PC-3 (cell line): ENCODE data around the gene TUFM. TPM values are rescaled to one million over a fixed set of nuclear protein-coding genes. Genes with fewer than 3 reads are reported as not detected.
A peak's percentile ranks its signal among the peaks of the same experiment; 100 is the strongest.

Experiments
- ATAC-seq: fragments of 200-7000 bp; cut with Tn5 transposase; 2 replicates; pipeline ENCODE4 v1.9.1; 2020; ENCODE audit warnings: mild to moderate bottlenecking, moderate library complexity
- BruUV-seq: library from RNA; stranded (reverse); fragments of 400-500 nt; replicated peaks from 2 replicates; lab custom pipeline; 2021; lab: Mats Ljungman, UMichigan
- CTCF ChIA-PET: fragments of 300-600 bp; sonication (Branson Sonifier 250); formaldehyde crosslinking; loops from one replicate; lab custom pipeline; 2022; ENCODE audit warnings: antibody characterized with exemption; lab: Charles Lee
- POLR2A ChIA-PET: fragments of 300-600 bp; sonication (Branson Sonifier 250); formaldehyde crosslinking; loops from one replicate; lab custom pipeline; 2022; ENCODE audit warnings: antibody characterized with exemption; ENCODE audit not compliant: unreplicated experiment; lab: Charles Lee
- DNase-seq: peaks from one replicate; pipeline ENCODE4 v3.0.0-alpha.2; 2015
- H2AFZ ChIP-seq: fragments of 300-600 bp; sonication (generic); 2 replicates; pipeline ENCODE4 v1.6.0; 2016; ENCODE audit warnings: antibody characterized with exemption, low read length
- H3F3A ChIP-seq: fragments of 300-600 bp; sonication (generic); one replicate; pipeline ENCODE4 v1.6.0; 2017; ENCODE audit warnings: antibody characterized with exemption, low read length, control low read depth, mild to moderate bottlenecking; ENCODE audit not compliant: unreplicated experiment
- H3K27ac ChIP-seq: fragments of 300-600 bp; sonication (generic); 2 replicates; pipeline ENCODE4 v1.5.1; 2016; ENCODE audit warnings: mild to moderate bottlenecking, low read length
- H3K27me3 ChIP-seq: fragments of 300-600 bp; sonication (generic); 2 replicates; pipeline ENCODE4 v1.6.1; 2016; ENCODE audit warnings: low read length, mixed read lengths
- H3K36me3 ChIP-seq: fragments of 300-600 bp; sonication (generic); 2 replicates; pipeline ENCODE4 v1.6.1; 2016; ENCODE audit warnings: low read depth, mixed run types, low read length, mixed read lengths
- H3K4me1 ChIP-seq: fragments of 300-600 bp; sonication (generic); 2 replicates; pipeline ENCODE4 v1.5.1; 2016; ENCODE audit warnings: low read length; ENCODE audit not compliant: insufficient read depth
- H3K4me2 ChIP-seq: fragments of 300-600 bp; sonication (generic); 2 replicates; pipeline ENCODE4 v1.6.0; 2016; ENCODE audit warnings: low read length
- H3K4me3 ChIP-seq: fragments of 300-600 bp; sonication (generic); 2 replicates; pipeline ENCODE4 v1.5.1; 2016; ENCODE audit warnings: mild to moderate bottlenecking, low read length, mixed read lengths
- H3K79me2 ChIP-seq: fragments of 300-600 bp; sonication (generic); 2 replicates; pipeline ENCODE4 v1.6.1; 2017; ENCODE audit warnings: low read length, mixed read lengths
- H3K9ac ChIP-seq: fragments of 300-600 bp; sonication (generic); 2 replicates; pipeline ENCODE4 v1.6.0; 2016; ENCODE audit warnings: mild to moderate bottlenecking, low read length
- H3K9me2 ChIP-seq: fragments of 300-600 bp; sonication (generic); replicated peaks from 2 replicates; pipeline ENCODE4 v1.6.1; 2016; ENCODE audit warnings: mixed run types, low read length, mixed read lengths
- H3K9me3 ChIP-seq: fragments of 300-600 bp; sonication (generic); 2 replicates; pipeline ENCODE4 v1.6.1; 2016; ENCODE audit warnings: low read length, mixed read lengths
- H4K20me1 ChIP-seq: fragments of 300-600 bp; sonication (generic); 2 replicates; pipeline ENCODE4 v1.6.1; 2016; ENCODE audit warnings: low read length, mixed read lengths
- EZH2 ChIP-seq: fragments of 300-600 bp; sonication (generic); IDR thresholded peaks from one replicate; pipeline ENCODE4 v1.6.1; 2017; ENCODE audit warnings: antibody characterized with exemption, mild to moderate bottlenecking, low read length; ENCODE audit not compliant: unreplicated experiment
- EZH2phosphoT487 ChIP-seq: fragments of 300-600 bp; sonication (generic); IDR thresholded peaks from 2 replicates; pipeline ENCODE4 v1.6.1; 2018; ENCODE audit warnings: mild to moderate bottlenecking, antibody characterized with exemption, low read length, borderline replicate concordance
- intact Hi-C: fragments of 100-400 bp; cut with micrococcal nuclease; formaldehyde crosslinking; loops from 2 replicates; pipeline ENCODE4 v1.9.0; 2023
- total RNA-seq: library from RNA; depleted of rRNA; stranded (reverse); fragments of >200 nt; gene quantifications from 2 replicates; pipeline ENCODE4 v1.2.3, GENCODE V29; 2014
- TF ChIP-seq, protein P1 (sequence below): fragments of 300-600 bp; sonication (generic); conservative IDR thresholded peaks from 2 replicates; pipeline ENCODE4 v1.5.1; 2017; ENCODE audit warnings: antibody characterized with exemption, low read depth, mild to moderate bottlenecking, low read length

The TUFM gene
- total RNA-seq, 1 experiment from 2014 or later, result 185 TPM

DNA sequence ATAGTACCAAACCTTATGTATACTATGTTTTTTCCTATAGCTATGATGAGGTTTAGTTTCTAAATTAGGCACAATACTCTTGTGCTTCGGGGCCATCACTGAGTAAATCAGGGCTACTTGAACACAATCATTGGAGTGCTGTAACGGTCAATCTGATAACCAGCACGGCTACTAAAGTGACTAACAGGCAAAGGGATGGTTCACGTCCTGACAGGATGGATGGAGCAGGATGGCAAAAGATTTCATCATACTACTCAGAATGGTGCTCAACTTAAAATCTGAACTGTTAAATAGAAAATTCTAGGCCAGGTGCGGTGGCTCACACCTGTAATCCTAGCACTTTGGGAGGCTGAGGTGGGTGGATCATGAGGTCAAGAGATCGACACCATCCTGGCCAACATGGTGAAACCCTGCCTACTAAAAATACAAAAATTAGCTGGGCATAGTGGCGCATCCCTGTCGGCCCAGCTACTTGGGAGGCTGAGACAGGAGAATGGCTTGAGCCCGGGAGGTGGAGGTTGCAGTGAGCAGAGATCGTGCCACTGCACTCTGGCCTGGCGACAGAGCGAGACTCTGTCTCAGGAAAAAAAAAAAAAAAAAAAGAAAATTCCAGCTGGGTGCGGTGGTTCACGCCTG, 7.0 kb downstream of the TUFM start:
- Histone ChIP-seq H3K4me2 (no peak overlapping the region), H3F3A (no peaks in the 10 kb centered on the region), H3K4me1 (no peaks in the 10 kb centered on the region), H3K9ac (no peak overlapping the region), H3K9me2 (no peaks in the 10 kb centered on the region), H3K27ac (no peak overlapping the region), H3K9me3 (no peaks in the 10 kb centered on the region), H3K79me2 (peaks cover under 1% of the 10 kb centered on the region; the same call in 1 of the 2 replicates), H3K36me3 (peaks cover 20% of the 10 kb centered on the region), H4K20me1 (no peaks in the 10 kb centered on the region), H3K4me3 (no peak overlapping the region), H2AFZ (no peak overlapping the region), H3K27me3 (no peaks in the 10 kb centered on the region)
- intact Hi-C loops, result no loop called here
- ATAC-seq, result no peak
- ChIA-PET CTCF (no interaction called here), POLR2A (interaction anchor here (0.6 kb wide), 1 partner anchor 67 kb away, joined by 8 read pairs; no protein-coding TSS in a partner anchor)
- no peak for DNase-seq
- TF ChIP-seq EZH2 (no peak), EZH2phosphoT487 (no peak)
- TF ChIP-seq, protein P1, sequence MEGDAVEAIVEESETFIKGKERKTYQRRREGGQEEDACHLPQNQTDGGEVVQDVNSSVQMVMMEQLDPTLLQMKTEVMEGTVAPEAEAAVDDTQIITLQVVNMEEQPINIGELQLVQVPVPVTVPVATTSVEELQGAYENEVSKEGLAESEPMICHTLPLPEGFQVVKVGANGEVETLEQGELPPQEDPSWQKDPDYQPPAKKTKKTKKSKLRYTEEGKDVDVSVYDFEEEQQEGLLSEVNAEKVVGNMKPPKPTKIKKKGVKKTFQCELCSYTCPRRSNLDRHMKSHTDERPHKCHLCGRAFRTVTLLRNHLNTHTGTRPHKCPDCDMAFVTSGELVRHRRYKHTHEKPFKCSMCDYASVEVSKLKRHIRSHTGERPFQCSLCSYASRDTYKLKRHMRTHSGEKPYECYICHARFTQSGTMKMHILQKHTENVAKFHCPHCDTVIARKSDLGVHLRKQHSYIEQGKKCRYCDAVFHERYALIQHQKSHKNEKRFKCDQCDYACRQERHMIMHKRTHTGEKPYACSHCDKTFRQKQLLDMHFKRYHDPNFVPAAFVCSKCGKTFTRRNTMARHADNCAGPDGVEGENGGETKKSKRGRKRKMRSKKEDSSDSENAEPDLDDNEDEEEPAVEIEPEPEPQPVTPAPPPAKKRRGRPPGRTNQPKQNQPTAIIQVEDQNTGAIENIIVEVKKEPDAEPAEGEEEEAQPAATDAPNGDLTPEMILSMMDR, result no peak
- BruUV-seq, result TSS peak; percentile 1

DNA sequence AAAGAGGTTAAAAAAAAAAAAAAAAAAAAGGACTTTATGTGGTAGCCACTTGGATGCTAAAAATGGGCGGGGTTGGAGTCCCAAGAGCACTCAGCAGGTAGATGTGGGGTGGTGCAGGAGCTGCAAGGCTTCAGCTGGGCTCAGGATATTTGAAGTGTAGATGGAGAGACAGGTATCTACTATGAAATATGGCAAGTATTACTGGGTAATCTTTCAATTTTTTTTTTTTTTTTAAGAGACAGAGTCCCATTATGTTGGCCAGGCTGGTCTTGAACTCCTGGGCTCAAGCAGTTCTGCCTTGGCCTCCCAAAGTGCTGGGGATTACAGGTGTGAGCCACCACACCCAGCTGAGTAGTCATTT, 7.6 kb downstream of the TUFM start:
- H2AFZ ChIP-seq, result no peak overlapping the region
- intact Hi-C loops, result no loop called here
- no peak; the same call in 1 of the 2 replicates for ATAC-seq
- no peak overlapping the region for H3K4me2 ChIP-seq
- no peak for DNase-seq
- POLR2A ChIA-PET, result interaction anchor here (0.6 kb wide), 1 partner anchor 68 kb away, joined by 8 read pairs; no protein-coding TSS in a partner anchor
- no TSS peak for BruUV-seq
- no peak overlapping the region for H3K27ac ChIP-seq
- H3K36me3 ChIP-seq, result peaks cover 22% of the 10 kb centered on the region
- no peaks in the 10 kb centered on the region for H3K9me2 ChIP-seq
- no peak overlapping the region for H3K4me3 ChIP-seq
- H3K9ac ChIP-seq, result no peak overlapping the region
- H3K27me3 ChIP-seq, result no peaks in the 10 kb centered on the region
- H3F3A ChIP-seq, result no peaks in the 10 kb centered on the region
- CTCF ChIA-PET, result no interaction called here
- no peaks in the 10 kb centered on the region for H4K20me1 ChIP-seq
- no peaks in the 10 kb centered on the region for H3K79me2 ChIP-seq
- no peaks in the 10 kb centered on the region for H3K9me3 ChIP-seq
- no peak for TF ChIP-seq EZH2
- TF ChIP-seq EZH2phosphoT487, result no peak
- TF ChIP-seq, protein P1, result no peak
- no peaks in the 10 kb centered on the region for H3K4me1 ChIP-seq
